Endometrial microvascular endothelial cells (primary cell): ENCODE measurements around the gene COL9A2. TPM values are rescaled to one million over a fixed set of nuclear protein-coding genes. Genes with fewer than 3 reads are reported as not detected.

Source experiments
- in situ Hi-C: cut with HindIII; loops from 2 replicates; pipeline ENCODE4 v1.10.0; 2017; ENCODE audit warnings: low sequenced_read_pairs, low pct_unique_long_range_greater_than_20kb; ENCODE audit errors: inconsistent ontology term
- total RNA-seq: library from RNA; depleted of rRNA; stranded (reverse); fragments of >200 nt; gene quantifications from one replicate; pipeline ENCODE4 v1.2.3, GENCODE V29; 2015; ENCODE audit errors: inconsistent ontology term

Gene COL9A2
- total RNA-seq, 1 donor from 2014 or later: not detected

DNA sequence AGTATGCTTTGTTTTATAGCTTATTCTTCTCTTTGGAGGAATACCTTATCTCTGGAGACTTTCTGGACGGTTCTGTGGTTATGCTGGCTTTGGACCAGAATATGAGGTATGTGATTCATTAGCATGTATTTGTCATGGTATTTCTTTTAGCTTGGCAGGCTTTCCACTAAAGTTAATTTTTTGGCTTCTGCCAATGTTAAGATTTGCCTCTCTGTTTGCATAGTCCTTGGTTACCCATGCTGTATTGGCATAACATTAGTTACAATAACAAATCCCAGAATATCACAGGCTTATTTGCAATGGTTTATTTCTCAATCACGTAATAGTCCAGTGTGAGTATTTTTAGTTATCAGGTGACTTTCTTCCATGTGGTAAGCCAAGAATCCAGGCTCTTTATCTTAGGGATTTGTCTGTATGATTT is 49.3 kb downstream of the COL9A2 start:
- in situ Hi-C loops: no loop called here

DNA sequence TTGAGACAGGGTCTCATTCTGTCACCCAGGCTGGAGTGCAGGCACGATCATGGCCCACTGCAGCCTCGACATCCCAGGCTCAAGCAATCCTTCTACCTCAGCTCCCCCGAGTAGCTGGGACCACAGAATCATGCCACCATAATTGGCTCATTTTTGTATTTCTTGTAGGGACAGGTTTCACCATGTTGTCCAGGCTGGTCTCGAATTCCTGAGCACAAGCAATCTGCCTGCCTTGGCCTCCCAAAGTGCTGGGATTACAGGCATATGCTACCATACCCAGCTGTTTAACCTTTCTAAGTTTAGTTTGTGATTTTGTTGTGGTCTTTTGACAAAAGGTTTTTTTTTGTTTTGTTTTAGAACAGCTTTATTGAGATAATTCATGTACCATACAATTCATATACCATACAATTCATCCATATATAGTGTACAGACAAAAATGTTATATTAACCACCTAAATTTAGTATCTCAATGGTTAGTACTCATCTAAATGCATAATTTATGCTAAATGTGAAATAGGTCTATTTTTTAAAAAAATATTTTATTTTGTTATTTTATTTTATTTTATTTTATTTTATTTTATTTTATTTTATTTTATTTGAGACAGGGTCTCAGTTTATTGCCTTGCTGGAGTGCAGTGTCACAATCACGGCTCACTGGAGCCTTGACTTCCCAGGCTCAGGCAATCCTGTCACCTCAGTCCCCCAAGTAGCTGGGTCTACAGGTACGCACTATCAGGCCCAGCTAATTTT is 50.1 kb downstream of the COL9A2 start:
- in situ Hi-C loops: no loop called here

GRCh38 chr1:40265919-40266318 is 51.2 kb downstream of the COL9A2 start:
- in situ Hi-C loops: no loop called here

- in situ Hi-C loops: no loop called here
Measured at GRCh38 chr1:40265298-40265697, 51.8 kb downstream of the COL9A2 start.

DNA sequence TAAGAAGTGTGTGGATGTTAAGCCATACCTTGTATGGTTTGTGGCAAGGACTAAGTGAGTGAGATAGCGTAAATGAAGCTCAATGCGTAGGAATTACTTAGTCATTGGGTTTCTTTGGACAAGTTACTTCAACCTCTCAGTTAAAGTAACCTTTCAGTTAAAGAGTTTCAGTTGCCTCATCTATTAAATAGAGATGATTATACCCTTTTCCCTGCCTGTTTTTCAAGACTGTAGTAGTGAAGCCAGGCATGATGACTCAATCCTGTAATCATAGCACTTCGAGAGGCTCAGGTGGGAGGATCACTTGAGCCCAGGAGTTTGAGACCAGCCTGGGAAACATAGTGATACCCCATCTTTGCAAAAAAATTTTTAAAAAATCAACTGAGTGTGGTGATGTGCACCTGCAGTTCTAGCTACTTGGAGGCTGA is 52.7 kb downstream of the COL9A2 start:
- in situ Hi-C loops: no loop called here

DNA sequence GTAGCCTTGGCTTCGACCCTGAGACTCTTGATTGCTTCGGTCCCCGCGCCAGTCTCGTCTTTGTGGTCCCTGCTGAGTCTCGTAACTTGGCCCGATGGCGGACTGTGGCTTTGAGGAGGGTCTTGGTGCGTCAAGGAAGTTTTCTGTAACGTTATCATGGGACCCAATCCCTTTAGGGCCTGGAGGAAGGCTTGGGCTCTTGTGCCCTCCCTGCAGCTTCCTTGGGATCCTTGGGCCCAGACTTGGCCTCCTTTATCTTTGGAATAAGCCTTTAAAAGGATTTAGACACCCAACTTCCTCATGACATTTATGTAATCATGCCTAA is 58.7 kb downstream of the COL9A2 start:
- in situ Hi-C loops: no loop called here

- in situ Hi-C loops: no loop called here
Measured at GRCh38 chr1:40257688-40258444, 59.2 kb downstream of the COL9A2 start, which contains the start of gene ZMPSTE24. Gene ZMPSTE24, plus strand, starts transcription at chr1:40258236. Its CDS starts 36 bp downstream, at chr1:40258272.

DNA sequence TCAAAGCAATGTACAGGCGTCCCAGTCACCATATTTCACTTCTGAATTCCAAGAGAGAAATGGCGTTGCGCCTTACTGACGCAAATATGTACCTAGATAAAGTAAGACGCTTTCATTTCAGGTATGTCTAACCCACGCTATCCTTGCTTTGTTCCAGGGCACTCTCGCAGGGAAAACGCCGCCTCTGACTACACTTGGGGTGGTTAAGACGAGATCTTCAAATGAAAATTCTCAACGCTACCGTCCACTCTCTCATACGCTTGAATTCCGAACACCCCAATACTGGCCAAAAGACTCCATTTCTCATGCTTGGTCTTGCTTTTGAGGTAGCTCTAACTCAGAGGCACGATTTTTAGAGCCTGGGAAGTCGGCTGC is 59.8 kb downstream of the COL9A2 start:
- in situ Hi-C loops: no loop called here

GRCh38 chr1:40256401-40257084 is 60.5 kb downstream of the COL9A2 start:
- in situ Hi-C loops: no loop called here

- in situ Hi-C loops: no loop called here
Measured at GRCh38 chr1:40255231-40255630, 61.9 kb downstream of the COL9A2 start.

- in situ Hi-C loops: no loop called here
Measured at GRCh38 chr1:40252601-40253000, 64.5 kb downstream of the COL9A2 start.

- in situ Hi-C loops: no loop called here
Measured at GRCh38 chr1:40251456-40251855, 65.6 kb downstream of the COL9A2 start.

Other genes starting within 250 kb of the COL9A2 start
- 108 TPM for gene PPT1, start 220.0 kb downstream of the COL9A2 start, total RNA-seq
- 8.0 TPM for gene RLF, start 155.9 kb downstream of the COL9A2 start, total RNA-seq
- gene TMCO2, start 69.3 kb downstream of the COL9A2 start, total RNA-seq: not detected
- gene ZMPSTE24, start 59.0 kb downstream of the COL9A2 start, total RNA-seq: 78.8 TPM
- gene SMAP2, start 56.4 kb upstream of the COL9A2 start, total RNA-seq: 26.6 TPM
- 1.8 TPM for gene ZFP69B, start 133.2 kb upstream of the COL9A2 start, total RNA-seq
- gene ZFP69, start 160.0 kb upstream of the COL9A2 start, total RNA-seq: 1.9 TPM
- gene EXO5, start 191.5 kb upstream of the COL9A2 start, total RNA-seq: 23.1 TPM
- gene ZNF684, start 214.4 kb upstream of the COL9A2 start, total RNA-seq: 0.84 TPM